ENCODE measurements around the gene ALDOA.
"Not testable (repeated sequence)": the region's sequence is repeated elsewhere in the genome, so short reads cannot be mapped to it uniquely, and the experiment has no call there.

The ALDOA gene

DNA sequence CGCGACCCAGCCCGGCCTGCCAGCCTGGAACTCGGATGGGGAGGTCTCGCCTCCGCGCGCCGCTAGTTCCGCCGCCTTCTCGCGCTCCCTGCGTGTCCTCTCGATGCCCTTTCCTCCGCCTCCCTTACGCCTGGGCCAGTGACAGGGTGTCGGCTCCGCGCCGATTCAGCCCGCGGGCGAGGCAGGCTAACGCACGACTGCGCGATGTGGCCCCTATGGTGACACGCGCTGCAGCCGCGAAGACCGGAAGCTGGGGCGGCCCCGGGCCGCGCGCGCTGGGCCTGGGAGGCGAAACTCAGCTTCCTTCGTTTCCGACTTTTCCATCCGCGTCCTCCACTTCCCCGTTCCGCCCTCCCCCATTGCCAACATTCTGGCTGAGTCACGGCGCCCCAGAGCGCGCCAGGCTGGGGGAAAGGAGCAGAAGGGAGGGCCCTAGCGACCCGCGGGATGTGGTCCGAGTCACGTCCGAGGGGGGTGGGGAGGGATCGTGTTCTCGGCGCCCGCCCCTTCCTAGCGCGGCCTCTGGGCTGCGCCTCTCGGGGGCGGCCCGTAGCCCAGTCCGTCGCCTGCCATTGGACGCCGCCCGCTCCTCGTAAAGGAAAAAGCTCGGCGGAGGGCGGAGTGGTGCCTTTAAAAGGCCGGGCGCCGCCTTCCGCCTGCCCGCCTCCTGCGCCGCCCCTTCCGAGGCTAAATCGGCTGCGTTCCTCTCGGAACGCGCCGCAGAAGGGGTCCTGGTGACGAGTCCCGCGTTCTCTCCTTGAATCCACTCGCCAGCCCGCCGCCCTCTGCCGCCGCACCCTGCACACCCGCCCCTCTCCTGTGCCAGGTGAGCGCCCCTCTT is at the start of gene ALDOA:
Gene ALDOA (plus strand): TSS at position 659 of the 841 bp plus-strand sequence. CDS start 1,138 bp downstream, outside the sequence.
- TF ChIP-seq CTCF (IDR thresholded peaks at IDR 0.05; ENCODE audit: low read length, missing control alignments), result no peak
- peak within 1 kb of the TSS; percentile 97 for H3K4me3 ChIP-seq (replicated peaks; ENCODE audit: low read depth, low read length)
- DNase-seq (ENCODE audit: low read depth), result peak; percentile 99

GRCh38 chr16:30016555-30017276 is 48.8 kb upstream of the ALDOA start:
- H3K4me3 ChIP-seq (replicated peaks; ENCODE audit: low read depth, low read length), result no peak overlapping the region
- TF ChIP-seq CTCF (IDR thresholded peaks at IDR 0.05; ENCODE audit: low read length, missing control alignments), result no peak
- no peak for DNase-seq (ENCODE audit: low read depth)

GRCh38 chr16:30017277-30017656 is 48.3 kb upstream of the ALDOA start:
- DNase-seq (ENCODE audit: low read depth), result no peak
- TF ChIP-seq CTCF (IDR thresholded peaks at IDR 0.05; ENCODE audit: low read length, missing control alignments), result no peak
- no peak overlapping the region for H3K4me3 ChIP-seq (replicated peaks; ENCODE audit: low read depth, low read length)

DNA sequence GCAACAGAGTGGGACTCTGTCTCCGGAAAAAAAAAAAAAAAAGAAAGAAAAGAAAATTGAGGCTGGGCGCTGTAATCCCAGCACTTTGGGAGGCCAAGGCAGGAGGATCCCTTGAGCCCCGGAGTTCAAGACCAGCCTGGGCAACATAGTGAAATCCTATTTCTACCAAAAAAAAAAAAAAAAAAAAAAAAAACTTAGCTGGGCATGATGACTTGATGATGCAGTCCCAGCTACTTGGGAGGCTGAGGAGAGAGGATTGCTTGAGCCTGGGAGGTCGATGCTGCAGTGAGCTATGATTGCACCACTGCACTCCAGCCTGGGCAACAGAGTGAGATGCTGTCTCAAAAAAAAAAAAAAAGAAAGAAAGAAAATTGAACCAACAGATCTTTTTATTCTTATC is 47.6 kb upstream of the ALDOA start:
- H3K4me3 ChIP-seq (replicated peaks; ENCODE audit: low read depth, low read length), result not testable (repeated sequence)

DNA sequence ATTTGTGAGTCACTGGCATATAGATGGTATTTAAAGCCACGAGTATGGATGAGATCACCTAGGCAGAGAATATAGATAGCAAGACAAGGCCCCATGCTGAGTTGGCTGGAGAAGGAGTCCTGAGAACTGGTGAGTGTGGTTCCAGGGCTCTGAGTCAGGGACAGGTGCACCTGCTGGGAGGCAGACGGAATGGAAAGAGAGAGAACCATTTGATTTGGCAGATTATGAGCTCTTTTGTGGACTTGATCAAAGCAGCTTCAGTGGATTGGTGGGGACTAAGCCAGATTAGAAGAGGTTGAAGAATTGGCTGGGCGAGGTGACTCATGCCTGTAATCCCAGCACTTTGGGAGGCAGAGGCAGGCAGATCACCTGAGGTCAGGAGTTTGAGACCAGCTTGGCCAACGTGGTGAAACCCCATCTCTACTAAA is 46.8 kb upstream of the ALDOA start:
- DNase-seq (ENCODE audit: low read depth), result no peak
- TF ChIP-seq CTCF (IDR thresholded peaks at IDR 0.05; ENCODE audit: low read length, missing control alignments), result no peak
- no peak overlapping the region for H3K4me3 ChIP-seq (replicated peaks; ENCODE audit: low read depth, low read length)

More for the DNA sequence above, 47.6 kb upstream of the ALDOA start:
- DNase-seq (ENCODE audit: low read depth), result not testable (repeated sequence)

GRCh38 chr16:30022887-30023286 is 42.7 kb upstream of the ALDOA start, which contains the start of gene C16orf92:
Gene C16orf92 (plus strand): TSS chr16:30023198. CDS start chr16:30023341, 143 bp downstream.
- TF ChIP-seq CTCF (IDR thresholded peaks at IDR 0.05; ENCODE audit: low read length, missing control alignments), result no peak
- no peak for DNase-seq (ENCODE audit: low read depth)
- no peak within 1 kb of the TSS for H3K4me3 ChIP-seq (replicated peaks; ENCODE audit: low read depth, low read length)

DNA sequence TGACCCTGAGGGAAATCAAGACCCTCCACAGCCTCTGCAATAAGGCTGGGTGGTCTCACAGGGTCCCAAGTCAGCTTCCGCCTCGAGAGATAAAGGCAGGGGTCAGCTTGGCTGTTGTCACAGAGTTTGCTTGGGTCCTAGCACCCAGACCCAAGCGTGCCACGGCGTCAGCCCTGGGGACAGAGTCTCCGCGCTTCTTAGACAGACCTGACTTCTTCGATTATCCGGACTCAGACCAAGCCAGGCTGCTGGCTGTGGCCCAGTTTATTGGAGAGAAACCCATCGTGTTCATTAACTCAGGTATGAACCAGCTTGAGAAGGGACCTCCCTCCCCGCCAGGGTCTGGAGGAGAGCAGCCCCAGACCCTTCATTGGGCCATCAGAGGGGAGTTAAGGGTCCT is 42.0 kb upstream of the ALDOA start:
- H3K4me3 ChIP-seq (replicated peaks; ENCODE audit: low read depth, low read length), result no peak overlapping the region
- no peak for TF ChIP-seq CTCF (IDR thresholded peaks at IDR 0.05; ENCODE audit: low read length, missing control alignments)
- DNase-seq (ENCODE audit: low read depth), result no peak

Data from fibroblast of pulmonary artery (primary cell).